Measurements from ENCODE around the gene FBRSL1.

FBRSL1 gene

GRCh38 chr12:132453361-132454192 is 36.4 kb upstream of the FBRSL1 start:
- no peak for DNase-seq (ENCODE audit: low read depth, low spot score)
- ChIA-PET CTCF (no interaction called here), POLR2A (no interaction called here)
- TF ChIP-seq CTCF (IDR thresholded peaks at IDR 0.05; ENCODE audit: insufficient read depth, low read length, missing control alignments) = no peak
- H3K4me3 ChIP-seq (ENCODE audit: low read depth, low read length) = no peak overlapping the region

GRCh38 chr12:132454193-132454932 is 35.6 kb upstream of the FBRSL1 start:
- TF ChIP-seq CTCF (IDR thresholded peaks at IDR 0.05; ENCODE audit: insufficient read depth, low read length, missing control alignments) = no peak

GRCh38 chr12:132454933-132455418 is 35.0 kb upstream of the FBRSL1 start:
- CTCF ChIA-PET = no interaction called here
- POLR2A ChIA-PET = no interaction called here
- no peak overlapping the region for H3K4me3 ChIP-seq (ENCODE audit: low read depth, low read length)
- DNase-seq (ENCODE audit: low read depth, low spot score) = no peak
- TF ChIP-seq CTCF (IDR thresholded peaks at IDR 0.05; ENCODE audit: insufficient read depth, low read length, missing control alignments) = no peak

More at GRCh38 chr12:132454193-132454932, 35.6 kb upstream of the FBRSL1 start:
- H3K4me3 ChIP-seq (ENCODE audit: low read depth, low read length) = no peak overlapping the region
- no peak for DNase-seq (ENCODE audit: low read depth, low spot score)
- ChIA-PET CTCF (no interaction called here), POLR2A (no interaction called here)

GRCh38 chr12:132455565-132455964 is 34.4 kb upstream of the FBRSL1 start:
- ChIA-PET CTCF (no interaction called here), POLR2A (no interaction called here)
- no peak for DNase-seq (ENCODE audit: low read depth, low spot score)
- no peak for TF ChIP-seq CTCF (IDR thresholded peaks at IDR 0.05; ENCODE audit: insufficient read depth, low read length, missing control alignments)
- no peak overlapping the region for H3K4me3 ChIP-seq (ENCODE audit: low read depth, low read length)

- ChIA-PET POLR2A (interaction anchor here (0.7 to 0.8 kb wide), 2 partner anchors 9 to 51 kb away, joined by 3 read pairs; no protein-coding TSS in a partner anchor), CTCF (no interaction called here)
- no peak overlapping the region for H3K4me3 ChIP-seq (ENCODE audit: low read depth, low read length)
- no peak for TF ChIP-seq CTCF (IDR thresholded peaks at IDR 0.05; ENCODE audit: insufficient read depth, low read length, missing control alignments)
- no peak for DNase-seq (ENCODE audit: low read depth, low spot score)
These were observed 33.6 kb upstream of the FBRSL1 start for GRCh38 chr12:132456186-132456943.

All from AG04449 (cell line).